ENCODE results near the gene MCRIP2. TPM values are rescaled to one million over a fixed set of nuclear protein-coding genes. Genes with fewer than 3 reads are reported as not detected.

MCRIP2 gene
- total and polyA plus RNA-seq, 2 of the 8 experiments (the other 6 are each of a cell fraction or from before 2014, with no cell fraction given) = 45.4 to 75.5 TPM

- TF ChIP-seq CHD7 (IDR thresholded peaks at IDR 0.05; ENCODE audit: insufficient replicate concordance, low read length) = no peak
- no peak for TF ChIP-seq NANOG (IDR thresholded peaks at IDR 0.05; ENCODE audit: insufficient read depth, low read depth, low read length, poor library complexity, severe bottlenecking)
- TF ChIP-seq GABPA (IDR thresholded peaks at IDR 0.05; ENCODE audit: borderline replicate concordance, insufficient read depth, low read length) = no peak
- TF ChIP-seq SIX5 (IDR thresholded peaks at IDR 0.05; ENCODE audit: low read depth, low read length) = no peak
- TF ChIP-seq BRCA1 (IDR thresholded peaks at IDR 0.05; ENCODE audit: low read depth, low read length) = no peak
These were observed 1.0 kb upstream of the MCRIP2 start (continued) for GRCh38 chr16:640614-641013.

Data from H1 (cell line).